ENCODE results near the gene FXYD6. TPM values are rescaled to one million over a fixed set of nuclear protein-coding genes. Genes with fewer than 3 reads are reported as not detected.
"Not testable (repeated sequence)": the region's sequence is repeated elsewhere in the genome, so short reads cannot be mapped to it uniquely, and the experiment has no call there.

Gene FXYD6
- total RNA-seq, 4 donors from 2014 or later = 5.1 to 41.3 (median 14.0) TPM

- H3K4me1 ChIP-seq = peaks cover 0 to 22% (median 0%) of the 10 kb centered on the region in 4 donors
- H3K27me3 ChIP-seq = no peaks in the 10 kb centered on the region
- TF ChIP-seq CTCF (IDR thresholded peaks at IDR 0.05) (no peak), POLR2A (IDR thresholded peaks at IDR 0.05) (no peak)
- H3K27ac ChIP-seq = peak overlapping the region in 1 of 4 donors; percentile 51
- no peaks in the 10 kb centered on the region for H3K9me3 ChIP-seq
- H3K4me3 ChIP-seq = no peak overlapping the region
- DNase-seq = no peak
- H3K36me3 ChIP-seq = no peaks in the 10 kb centered on the region
These were observed 6.9 kb downstream of the FXYD6 start for GRCh38 chr11:117869604-117870003.

GRCh38 chr11:117868815-117869561 lies 7.5 kb downstream of the FXYD6 start:
- Histone ChIP-seq H3K36me3 (no peaks in the 10 kb centered on the region), H3K4me3 (no peak overlapping the region), H3K27ac (peak overlapping the region in 1 of 4 donors; percentile 51), H3K27me3 (no peaks in the 10 kb centered on the region), H3K9me3 (no peaks in the 10 kb centered on the region), H3K4me1 (peaks cover 0 to 22% (median 0%) of the 10 kb centered on the region in 4 donors)
- DNase-seq = no peak
- TF ChIP-seq CTCF (IDR thresholded peaks at IDR 0.05) = no peak

- Histone ChIP-seq H3K4me1 (peaks cover 0 to 22% (median 0%) of the 10 kb centered on the region in 4 donors), H3K36me3 (no peaks in the 10 kb centered on the region), H3K4me3 (no peak overlapping the region), H3K27ac (no peak overlapping the region), H3K27me3 (no peaks in the 10 kb centered on the region), H3K9me3 (no peaks in the 10 kb centered on the region)
- no peak for DNase-seq
- no peak for TF ChIP-seq CTCF (IDR thresholded peaks at IDR 0.05)
- TF ChIP-seq POLR2A (IDR thresholded peaks at IDR 0.05) = no peak
These were observed 8.4 kb downstream of the FXYD6 start for GRCh38 chr11:117868088-117868487.

GRCh38 chr11:117866526-117866925 lies 9.9 kb downstream of the FXYD6 start:
- Histone ChIP-seq H3K27me3 (no peaks in the 10 kb centered on the region), H3K27ac (peak overlapping the region in 1 of 4 donors; percentile 22), H3K9me3 (no peaks in the 10 kb centered on the region), H3K36me3 (no peaks in the 10 kb centered on the region), H3K4me3 (no peak overlapping the region), H3K4me1 (peaks cover 0 to 22% (median 0%) of the 10 kb centered on the region in 4 donors)
- no peak for DNase-seq
- no peak for TF ChIP-seq POLR2A (IDR thresholded peaks at IDR 0.05)

- H3K4me1 ChIP-seq = peaks cover 0 to 30% (median 0%) of the 10 kb centered on the region in 4 donors
- H3K4me3 ChIP-seq, H3K9me3 ChIP-seq, DNase-seq, H3K27ac ChIP-seq, H3K36me3 ChIP-seq, H3K27me3 ChIP-seq: not testable (repeated sequence)
These were observed 10.9 kb downstream of the FXYD6 start for GRCh38 chr11:117865546-117865945.

GRCh38 chr11:117863383-117863782 lies 13.1 kb downstream of the FXYD6 start:
- DNase-seq = no peak
- H3K27ac ChIP-seq = no peak overlapping the region
- peaks cover 0 to 18% (median 0%) of the 10 kb centered on the region in 4 donors for H3K4me1 ChIP-seq

More at GRCh38 chr11:117863383-117863782, 13.1 kb downstream of the FXYD6 start:
- no peaks in the 10 kb centered on the region for H3K9me3 ChIP-seq
- H3K36me3 ChIP-seq = no peaks in the 10 kb centered on the region
- TF ChIP-seq POLR2A (IDR thresholded peaks at IDR 0.05) = no peak
- no peak for TF ChIP-seq CTCF (IDR thresholded peaks at IDR 0.05)
- H3K27me3 ChIP-seq = no peaks in the 10 kb centered on the region
- H3K4me3 ChIP-seq = no peak overlapping the region

Measured in Peyer's patch (tissue), 4 donors.